ENCODE results near the gene EEF1A1.

The EEF1A1 gene

GRCh38 chr6:73491377-73491776 lies 29.5 kb downstream of the EEF1A1 start:
- no peaks in the 10 kb centered on the region for H3K9me3 ChIP-seq (ENCODE audit: control insufficient read depth, low read depth, low read length)
- H3K36me3 ChIP-seq (ENCODE audit: control insufficient read depth, low read depth, low read length), result peaks cover 52% of the 10 kb centered on the region
- no peaks in the 10 kb centered on the region for H3K4me1 ChIP-seq (ENCODE audit: control insufficient read depth, low read depth, low read length)
- no peak overlapping the region for H3K4me3 ChIP-seq (ENCODE audit: low read length)
- H3K27me3 ChIP-seq (ENCODE audit: control insufficient read depth, insufficient read depth, low read length), result no peaks in the 10 kb centered on the region
- no peak overlapping the region for H3K9ac ChIP-seq (ENCODE audit: low read length)
- H3K27ac ChIP-seq (ENCODE audit: low read length), result no peak overlapping the region

- no peaks in the 10 kb centered on the region for H3K9me3 ChIP-seq (ENCODE audit: control insufficient read depth, low read depth, low read length)
- H3K27me3 ChIP-seq (ENCODE audit: control insufficient read depth, insufficient read depth, low read length), result no peaks in the 10 kb centered on the region
- H3K27ac ChIP-seq (ENCODE audit: low read length), result no peak overlapping the region
- no peak overlapping the region for H3K4me3 ChIP-seq (ENCODE audit: low read length)
- no peak overlapping the region for H3K9ac ChIP-seq (ENCODE audit: low read length)
- H3K36me3 ChIP-seq (ENCODE audit: control insufficient read depth, low read depth, low read length), result peaks cover 53% of the 10 kb centered on the region
- no peaks in the 10 kb centered on the region for H3K4me1 ChIP-seq (ENCODE audit: control insufficient read depth, low read depth, low read length)
Observed at GRCh38 chr6:73487473-73487872, 33.4 kb downstream of the EEF1A1 start.

- Histone ChIP-seq H3K9me3 (ENCODE audit: control insufficient read depth, low read depth, low read length) (no peaks in the 10 kb centered on the region), H3K4me3 (ENCODE audit: low read length) (no peak overlapping the region), H3K4me1 (ENCODE audit: control insufficient read depth, low read depth, low read length) (no peaks in the 10 kb centered on the region), H3K27ac (ENCODE audit: low read length) (no peak overlapping the region), H3K9ac (ENCODE audit: low read length) (no peak overlapping the region), H3K27me3 (ENCODE audit: control insufficient read depth, insufficient read depth, low read length) (no peaks in the 10 kb centered on the region), H3K36me3 (ENCODE audit: control insufficient read depth, low read depth, low read length) (peaks cover 63% of the 10 kb centered on the region)
Observed at GRCh38 chr6:73484438-73484837, 36.4 kb downstream of the EEF1A1 start.

- Histone ChIP-seq H3K9me3 (ENCODE audit: control insufficient read depth, low read depth, low read length) (no peaks in the 10 kb centered on the region), H3K4me1 (ENCODE audit: control insufficient read depth, low read depth, low read length) (no peaks in the 10 kb centered on the region), H3K9ac (ENCODE audit: low read length) (no peak overlapping the region), H3K4me3 (ENCODE audit: low read length) (no peak overlapping the region), H3K27me3 (ENCODE audit: control insufficient read depth, insufficient read depth, low read length) (no peaks in the 10 kb centered on the region), H3K36me3 (ENCODE audit: control insufficient read depth, low read depth, low read length) (peaks cover 52% of the 10 kb centered on the region), H3K27ac (ENCODE audit: low read length) (no peak overlapping the region)
Observed at GRCh38 chr6:73481969-73482368, 38.9 kb downstream of the EEF1A1 start.

GRCh38 chr6:73477407-73477806 lies 43.4 kb downstream of the EEF1A1 start:
- Histone ChIP-seq H3K4me1 (ENCODE audit: control insufficient read depth, low read depth, low read length) (no peaks in the 10 kb centered on the region), H3K4me3 (ENCODE audit: low read length) (no peak overlapping the region), H3K27ac (ENCODE audit: low read length) (no peak overlapping the region), H3K36me3 (ENCODE audit: control insufficient read depth, low read depth, low read length) (peaks cover 46% of the 10 kb centered on the region), H3K27me3 (ENCODE audit: control insufficient read depth, insufficient read depth, low read length) (no peaks in the 10 kb centered on the region), H3K9me3 (ENCODE audit: control insufficient read depth, low read depth, low read length) (no peaks in the 10 kb centered on the region), H3K9ac (ENCODE audit: low read length) (no peak overlapping the region)

GRCh38 chr6:73476723-73477122 lies 44.1 kb downstream of the EEF1A1 start:
- H3K36me3 ChIP-seq (ENCODE audit: control insufficient read depth, low read depth, low read length), result peaks cover 43% of the 10 kb centered on the region

GRCh38 chr6:73471686-73472290 lies 49.0 kb downstream of the EEF1A1 start:
- Histone ChIP-seq H3K27ac (ENCODE audit: low read length) (no peak overlapping the region), H3K4me3 (ENCODE audit: low read length) (no peak overlapping the region), H3K4me1 (ENCODE audit: control insufficient read depth, low read depth, low read length) (no peaks in the 10 kb centered on the region), H3K9me3 (ENCODE audit: control insufficient read depth, low read depth, low read length) (no peaks in the 10 kb centered on the region), H3K27me3 (ENCODE audit: control insufficient read depth, insufficient read depth, low read length) (no peaks in the 10 kb centered on the region), H3K9ac (ENCODE audit: low read length) (no peak overlapping the region), H3K36me3 (ENCODE audit: control insufficient read depth, low read depth, low read length) (peaks cover 45% of the 10 kb centered on the region)

More at GRCh38 chr6:73476723-73477122, 44.1 kb downstream of the EEF1A1 start:
- H3K27ac ChIP-seq (ENCODE audit: low read length), result no peak overlapping the region
- no peaks in the 10 kb centered on the region for H3K9me3 ChIP-seq (ENCODE audit: control insufficient read depth, low read depth, low read length)
- no peaks in the 10 kb centered on the region for H3K4me1 ChIP-seq (ENCODE audit: control insufficient read depth, low read depth, low read length)
- H3K27me3 ChIP-seq (ENCODE audit: control insufficient read depth, insufficient read depth, low read length), result no peaks in the 10 kb centered on the region
- H3K9ac ChIP-seq (ENCODE audit: low read length), result no peak overlapping the region
- no peak overlapping the region for H3K4me3 ChIP-seq (ENCODE audit: low read length)
